NCI-H1436 (cell line): ENCODE measurements around the gene GAREM1.
A peak's percentile ranks its signal among the peaks of the same experiment; 100 is the strongest.
"Not testable (repeated sequence)": the region's sequence is repeated elsewhere in the genome, so short reads cannot be mapped to it uniquely, and the experiment has no call there.

Source experiments
- DNase-seq: peaks from one replicate; lab custom pipeline; 2025; lab: John Stamatoyannopoulos, UW

GAREM1 gene

GRCh38 chr18:32470714-32471633 is at the start of gene GAREM1:
GAREM1 (minus strand) TSS chr18:32470882; CDS start chr18:32470428, 454 bp downstream.
- peak; percentile 96 for DNase-seq

- no peak for DNase-seq
These were observed 40.5 kb upstream of the GAREM1 start for GRCh38 chr18:32511147-32511546.

- no peak for DNase-seq
These were observed 38.4 kb upstream of the GAREM1 start for GRCh38 chr18:32509111-32509510.

GRCh38 chr18:32507093-32507492 is 36.4 kb upstream of the GAREM1 start:
- DNase-seq = no peak

- no peak for DNase-seq
These were observed 31.3 kb upstream of the GAREM1 start for GRCh38 chr18:32502014-32502413.

- not testable (repeated sequence) for DNase-seq
These were observed 30.6 kb upstream of the GAREM1 start for GRCh38 chr18:32501242-32501641.

- DNase-seq = no peak
These were observed 12.3 kb upstream of the GAREM1 start for GRCh38 chr18:32483002-32483401.

- DNase-seq = no peak
These were observed 11.4 kb upstream of the GAREM1 start for GRCh38 chr18:32482117-32482516.

GRCh38 chr18:32480581-32480980 is 9.9 kb upstream of the GAREM1 start:
- DNase-seq = no peak

- DNase-seq = no peak
These were observed 8.1 kb upstream of the GAREM1 start for GRCh38 chr18:32478807-32479206.

- DNase-seq = no peak
These were observed 7.6 kb upstream of the GAREM1 start for GRCh38 chr18:32478317-32478716.

- DNase-seq = no peak
These were observed 5.4 kb upstream of the GAREM1 start for GRCh38 chr18:32476106-32476505.

- DNase-seq = not testable (repeated sequence)
These were observed 4.4 kb upstream of the GAREM1 start for GRCh38 chr18:32475069-32475468.

GRCh38 chr18:32473325-32473724 is 2.6 kb upstream of the GAREM1 start:
- no peak for DNase-seq

GRCh38 chr18:32472841-32473240 is 2.2 kb upstream of the GAREM1 start:
- DNase-seq = no peak

GRCh38 chr18:32470460-32470713 is 295 bp downstream of the GAREM1 start:
- DNase-seq = no peak

GRCh38 chr18:32469691-32470459 is 807 bp downstream of the GAREM1 start:
- DNase-seq = no peak

GRCh38 chr18:32469190-32469651 is 1.5 kb downstream of the GAREM1 start:
- peak; percentile 22 for DNase-seq

GRCh38 chr18:32468147-32468845 is 2.4 kb downstream of the GAREM1 start:
- DNase-seq = no peak

GRCh38 chr18:32461709-32462272 is 8.9 kb downstream of the GAREM1 start:
- DNase-seq = no peak

GRCh38 chr18:32460171-32460731 is 10.4 kb downstream of the GAREM1 start:
- no peak for DNase-seq
